Natural killer cell (primary cell): ENCODE measurements around the gene KREMEN1. TPM values are rescaled to one million over a fixed set of nuclear protein-coding genes. Genes with fewer than 3 reads are reported as not detected.
"Not testable (repeated sequence)": the region's sequence is repeated elsewhere in the genome, so short reads cannot be mapped to it uniquely, and the experiment has no call there.

Source experiments
- ATAC-seq, 3 donors: fragments of 150-1000 bp in 2 of 3; fragments of 200-7000 bp in 1 of 3; cut with Tn5 transposase; 1 replicate in 1 of 3; 2 replicates in 2 of 3; pipeline ENCODE4 v1.10.0; 2021; ENCODE audit warnings: mild to moderate bottlenecking in 2 of 3, moderate library complexity in 2 of 3
- DNase-seq, 2 donors: peaks; one replicate each; pipeline versions ENCODE4 v3.0.0 to v3.0.0-alpha.2; 2013 to 2021; ENCODE audit warnings: mixed read lengths in 1 of 2
- H3K27ac ChIP-seq: one replicate; pipeline ENCODE4 v1.5.1; 2013; ENCODE audit warnings: mild to moderate bottlenecking, low read length
- H3K27me3 ChIP-seq: one replicate; pipeline ENCODE4 v1.6.1; 2013; ENCODE audit warnings: low read length; ENCODE audit not compliant: control insufficient read depth, insufficient read depth
- H3K36me3 ChIP-seq: one replicate; pipeline ENCODE4 v1.6.1; 2013; ENCODE audit warnings: low read length; ENCODE audit not compliant: control insufficient read depth, insufficient read depth
- H3K4me1 ChIP-seq: one replicate; pipeline ENCODE4 v1.6.1; 2013; ENCODE audit warnings: low read length; ENCODE audit not compliant: control insufficient read depth, insufficient read depth
- H3K4me3 ChIP-seq: one replicate; pipeline ENCODE4 v1.5.1; 2013; ENCODE audit warnings: low read length
- H3K9me3 ChIP-seq: one replicate; pipeline ENCODE4 v1.6.1; 2013; ENCODE audit warnings: low read length; ENCODE audit not compliant: control insufficient read depth, insufficient read depth
- H3K27ac Mint-ChIP-seq, 2 donors: one replicate each; pipeline ENCODE4 v1.8.0; 2022; ENCODE audit warnings: mild to moderate bottlenecking in 2 of 2, mixed read lengths in 2 of 2, moderate library complexity in 1 of 2
- H3K27me3 Mint-ChIP-seq, 2 donors: one replicate each; pipeline ENCODE4 v1.8.0; 2022; ENCODE audit warnings: low read depth in 2 of 2, mixed read lengths in 2 of 2
- H3K36me3 Mint-ChIP-seq: one replicate; pipeline ENCODE4 v1.8.0; 2022; ENCODE audit warnings: mixed read lengths
- H3K4me1 Mint-ChIP-seq, 2 donors: one replicate each; pipeline ENCODE4 v1.8.0; 2022; ENCODE audit warnings: mixed read lengths in 2 of 2
- H3K4me3 Mint-ChIP-seq: one replicate; pipeline ENCODE4 v1.8.0; 2022; ENCODE audit warnings: mild to moderate bottlenecking, moderate library complexity, mixed read lengths
- H3K9me3 Mint-ChIP-seq, 2 donors: one replicate each; pipeline ENCODE4 v1.8.0; 2022; ENCODE audit warnings: mixed read lengths in 2 of 2
- WGBS: methylation state at CpG from one replicate; pipeline ENCODE4 v1.1.7; 2013; ENCODE audit warnings: missing lambda C conversion rate; ENCODE audit not compliant: insufficient coverage; 5-methylcytosine and 5-hydroxymethylcytosine counted together
- intact Hi-C: fragments of 100-400 bp; cut with micrococcal nuclease; formaldehyde crosslinking; loops from one replicate; pipeline ENCODE4 v1.14.2; 2022
- total RNA-seq, 4 donors: library from RNA; stranded (reverse); fragments of 120-200 nt in 1 of 4; gene quantifications; one replicate each; pipeline versions ENCODE4 v1.2.3 to v1.2.4, GENCODE V29; 2013 to 2022
- TF ChIP-seq, protein P1 (sequence below): fragments of 200-600 bp; IDR thresholded peaks from one replicate; pipeline ENCODE4 v1.8.0; 2022; ENCODE audit warnings: antibody characterized with exemption

KREMEN1 gene
- total RNA-seq, 3 donors from 2014 or later (not counting 1 experiment from before 2014, with no cell fraction given): 0.23 TPM; not detected in 2

DNA sequence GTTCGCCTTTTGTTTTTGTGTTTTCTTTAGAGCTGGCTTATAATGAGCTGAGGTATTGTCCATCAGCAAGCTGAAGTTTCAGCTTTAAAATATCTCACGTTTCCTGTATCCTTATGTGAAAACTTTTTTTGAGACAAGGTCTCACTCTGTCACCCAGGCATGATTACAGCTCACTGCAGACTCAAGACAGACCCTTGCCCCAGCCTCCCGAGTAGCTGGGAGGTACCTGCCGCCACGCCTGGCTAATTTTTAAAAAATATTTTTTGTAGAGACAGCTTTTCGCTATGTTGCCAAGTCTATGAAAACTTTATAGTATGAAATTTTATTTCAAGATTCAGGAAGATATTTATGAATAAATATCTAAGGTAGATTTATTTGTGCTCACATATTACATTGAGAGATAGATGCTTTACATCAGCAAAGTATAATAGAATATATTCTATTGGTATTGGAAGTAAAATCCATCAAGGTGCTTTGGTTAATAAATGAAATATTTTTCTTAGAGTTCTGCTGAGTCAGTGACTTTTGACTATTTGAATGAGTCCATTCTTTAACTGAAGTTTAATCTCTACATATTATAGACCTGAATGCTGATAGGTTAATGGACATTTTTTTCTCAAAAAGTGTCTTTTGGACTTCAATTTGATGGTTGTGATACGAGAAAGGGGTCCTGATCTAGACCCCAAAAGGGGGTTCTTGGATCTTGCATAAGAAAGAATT, 10.2 kb downstream of the KREMEN1 start:
- Mint-ChIP-seq H3K4me3 (no peak overlapping the region), H3K4me1 (peaks cover 18 to 20% of the 10 kb centered on the region in 2 donors), H3K36me3 (no peaks in the 10 kb centered on the region), H3K9me3 (no peaks in the 10 kb centered on the region), H3K27me3 (peaks cover 47 to 57% of the 10 kb centered on the region in 2 donors), H3K27ac (no peak overlapping the region)
- Histone ChIP-seq H3K4me3 (no peak overlapping the region), H3K36me3 (no peaks in the 10 kb centered on the region), H3K27ac (no peak overlapping the region), H3K4me1 (peaks cover 10% of the 10 kb centered on the region), H3K9me3 (no peaks in the 10 kb centered on the region), H3K27me3 (peaks cover 13% of the 10 kb centered on the region)
- no peak for ATAC-seq
- no peak for DNase-seq
- TF ChIP-seq, protein P1, sequence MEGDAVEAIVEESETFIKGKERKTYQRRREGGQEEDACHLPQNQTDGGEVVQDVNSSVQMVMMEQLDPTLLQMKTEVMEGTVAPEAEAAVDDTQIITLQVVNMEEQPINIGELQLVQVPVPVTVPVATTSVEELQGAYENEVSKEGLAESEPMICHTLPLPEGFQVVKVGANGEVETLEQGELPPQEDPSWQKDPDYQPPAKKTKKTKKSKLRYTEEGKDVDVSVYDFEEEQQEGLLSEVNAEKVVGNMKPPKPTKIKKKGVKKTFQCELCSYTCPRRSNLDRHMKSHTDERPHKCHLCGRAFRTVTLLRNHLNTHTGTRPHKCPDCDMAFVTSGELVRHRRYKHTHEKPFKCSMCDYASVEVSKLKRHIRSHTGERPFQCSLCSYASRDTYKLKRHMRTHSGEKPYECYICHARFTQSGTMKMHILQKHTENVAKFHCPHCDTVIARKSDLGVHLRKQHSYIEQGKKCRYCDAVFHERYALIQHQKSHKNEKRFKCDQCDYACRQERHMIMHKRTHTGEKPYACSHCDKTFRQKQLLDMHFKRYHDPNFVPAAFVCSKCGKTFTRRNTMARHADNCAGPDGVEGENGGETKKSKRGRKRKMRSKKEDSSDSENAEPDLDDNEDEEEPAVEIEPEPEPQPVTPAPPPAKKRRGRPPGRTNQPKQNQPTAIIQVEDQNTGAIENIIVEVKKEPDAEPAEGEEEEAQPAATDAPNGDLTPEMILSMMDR: no peak
- WGBS: 80% methylated on average over 6 of the region's 7 CpGs
- intact Hi-C loops: no loop called here

DNA sequence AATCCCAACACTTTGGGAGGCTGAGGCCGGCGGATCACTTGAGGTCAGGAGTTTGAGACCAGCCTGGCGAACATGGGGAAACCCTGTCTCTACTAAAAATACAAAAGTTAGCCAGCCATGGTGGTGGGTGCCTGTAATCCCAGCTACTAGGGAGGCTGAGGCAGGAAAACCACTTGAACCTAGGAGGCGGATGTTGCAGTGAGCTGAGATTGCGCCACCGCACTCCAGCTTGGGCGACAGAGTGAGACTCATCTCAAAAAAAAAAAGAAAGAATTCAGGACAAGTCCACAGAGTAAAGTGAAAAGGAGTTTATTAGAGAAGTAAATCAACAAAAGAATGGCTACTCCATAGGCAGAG, 10.7 kb downstream of the KREMEN1 start:
- Histone ChIP-seq H3K27me3 (peaks cover 13% of the 10 kb centered on the region), H3K4me1 (peaks cover 10% of the 10 kb centered on the region)
- H3K27ac ChIP-seq, ATAC-seq, intact Hi-C loops, H3K4me3 Mint-ChIP-seq, H3K36me3 Mint-ChIP-seq, H3K27ac Mint-ChIP-seq, DNase-seq, H3K9me3 ChIP-seq, H3K36me3 ChIP-seq, H3K4me3 ChIP-seq, H3K9me3 Mint-ChIP-seq: not testable (repeated sequence)
- Mint-ChIP-seq H3K27me3 (peaks cover 42 to 52% of the 10 kb centered on the region in 2 donors), H3K4me1 (peaks cover 18 to 20% of the 10 kb centered on the region in 2 donors)
- 96% methylated on average over 7 of the region's 7 CpGs for WGBS

DNA sequence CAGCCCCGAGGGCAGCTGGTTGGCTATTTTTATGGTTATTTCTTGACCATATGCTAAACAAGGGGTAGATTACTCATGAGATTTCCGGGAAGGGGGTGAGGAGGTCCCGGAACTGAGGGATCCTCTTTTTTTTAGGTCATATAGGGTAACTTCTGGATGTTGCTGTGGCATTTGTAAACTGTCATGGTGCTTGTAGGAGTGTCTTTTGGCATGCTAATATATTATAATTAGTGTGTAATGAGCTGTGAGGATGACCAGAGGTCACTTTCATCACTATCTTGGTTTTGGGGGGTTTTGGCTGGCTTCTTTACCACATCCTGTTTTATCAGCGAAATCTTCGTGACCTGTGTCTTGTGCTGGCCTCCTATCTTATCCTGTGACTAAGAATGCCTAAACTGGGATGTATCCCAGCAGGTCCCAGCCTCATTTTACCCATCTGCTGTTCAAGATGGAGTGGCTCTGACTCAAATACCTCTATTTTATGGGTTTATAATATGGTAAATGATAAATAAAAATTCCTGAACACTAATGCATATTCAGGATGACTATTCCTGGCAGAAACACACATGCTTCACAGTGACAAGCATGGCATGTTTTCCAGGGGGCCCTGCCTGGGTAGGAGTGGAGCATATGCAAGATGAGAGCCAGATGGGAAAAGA, 11.2 kb downstream of the KREMEN1 start:
- no peak overlapping the region for H3K27ac ChIP-seq
- H3K27me3 Mint-ChIP-seq: peaks cover 42 to 51% of the 10 kb centered on the region in 2 donors
- no peak overlapping the region for H3K27ac Mint-ChIP-seq
- intact Hi-C loops: no loop called here
- peaks cover 10% of the 10 kb centered on the region for H3K4me1 ChIP-seq
- ATAC-seq (peak in 1 of 3 donors; percentile 58), DNase-seq (no peak)
- H3K36me3 ChIP-seq: no peaks in the 10 kb centered on the region
- H3K36me3 Mint-ChIP-seq: no peaks in the 10 kb centered on the region
- H3K9me3 ChIP-seq: no peaks in the 10 kb centered on the region
- peaks cover 11% of the 10 kb centered on the region for H3K27me3 ChIP-seq
- H3K4me3 ChIP-seq: no peak overlapping the region
- 48% methylated on average over 5 of the region's 5 CpGs for WGBS
- peaks cover 14 to 16% of the 10 kb centered on the region in 2 donors for H3K4me1 Mint-ChIP-seq
- TF ChIP-seq, protein P1: no peak
- H3K9me3 Mint-ChIP-seq: no peaks in the 10 kb centered on the region
- H3K4me3 Mint-ChIP-seq: no peak overlapping the region

DNA sequence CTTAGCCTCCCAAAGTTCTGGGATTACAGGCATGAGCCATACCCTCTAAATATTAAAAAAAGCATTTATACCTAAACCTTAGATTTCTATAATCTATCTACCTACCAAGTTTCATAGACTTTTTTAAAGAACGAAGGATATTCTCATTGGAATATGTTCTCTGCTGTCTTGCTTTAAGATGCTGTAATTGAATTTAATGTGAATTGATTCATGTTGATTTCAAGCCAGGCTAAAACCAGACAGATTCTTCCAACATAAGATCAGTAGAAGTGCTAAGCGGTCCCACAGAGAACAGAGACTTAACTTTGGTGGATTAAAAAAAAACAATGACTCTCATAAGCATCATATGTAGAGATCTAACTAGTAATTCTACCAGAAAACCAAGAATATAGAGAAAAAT, 14.2 kb downstream of the KREMEN1 start:
- Mint-ChIP-seq H3K27me3 (peaks cover 38 to 40% of the 10 kb centered on the region in 2 donors), H3K4me3 (no peak overlapping the region), H3K36me3 (no peaks in the 10 kb centered on the region), H3K4me1 (no peaks in the 10 kb centered on the region), H3K9me3 (no peaks in the 10 kb centered on the region), H3K27ac (no peak overlapping the region)
- DNase-seq (no peak), ATAC-seq (no peak)
- Histone ChIP-seq H3K27ac (no peak overlapping the region), H3K4me3 (no peak overlapping the region), H3K9me3 (no peaks in the 10 kb centered on the region), H3K36me3 (no peaks in the 10 kb centered on the region), H3K4me1 (no peaks in the 10 kb centered on the region), H3K27me3 (peaks cover 11% of the 10 kb centered on the region)
- TF ChIP-seq, protein P1: no peak
- no CpG with 5 or more reads among the region's 2 CpGs for WGBS
- intact Hi-C loops: no loop called here
